ENCODE data around the gene SCUBE1. TPM values are rescaled to one million over a fixed set of nuclear protein-coding genes. Genes with fewer than 3 reads are reported as not detected.

The SCUBE1 gene
- total and polyA plus RNA-seq, 2 donors (not counting 3 experiments of a cell fraction or from before 2014, with no cell fraction given) = 0.07 TPM; not detected in 1

DNA sequence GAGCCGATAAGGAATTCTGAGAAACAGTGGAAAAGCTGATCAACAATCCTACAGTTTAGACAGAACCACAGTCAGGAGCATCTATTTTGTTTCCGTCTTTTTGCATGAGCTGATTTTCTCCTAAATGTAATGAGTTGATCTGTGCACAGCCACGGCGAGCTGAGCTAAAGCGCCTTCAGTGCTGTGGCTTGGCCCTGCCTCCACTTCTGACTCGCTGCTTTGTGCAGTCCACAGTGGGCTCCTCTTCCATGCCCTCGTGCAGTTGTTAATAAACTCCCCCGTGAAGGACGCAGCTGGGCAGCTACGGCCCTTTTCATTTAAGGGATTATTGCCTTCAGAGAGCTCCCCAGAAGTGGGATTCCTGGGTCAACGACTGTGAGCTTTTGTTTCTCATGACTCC, 39.4 kb downstream of the SCUBE1 start:
- Histone ChIP-seq H3K79me2 (ENCODE audit: control insufficient read depth, insufficient read depth, low read length) (no peaks in the 10 kb centered on the region), H3K4me2 (ENCODE audit: insufficient read depth, low read length) (no peak overlapping the region), H3K4me3 (replicated peaks in 1 of 3; ENCODE audit: insufficient read depth in 1 of 3, low read depth in 1 of 3, low read length in 3 of 3) (no peak overlapping the region), H4K20me1 (replicated peaks; ENCODE audit: control insufficient read depth, extremely low read depth, insufficient read depth, low read length) (no peaks in the 10 kb centered on the region), H3K27ac (ENCODE audit: insufficient read depth, low read depth, low read length) (no peak overlapping the region), H3K27me3 (ENCODE audit: control insufficient read depth in 2 of 2, insufficient read depth in 2 of 2, low read length in 2 of 2) (no peaks in the 10 kb centered on the region), H3K9ac (replicated peaks; ENCODE audit: extremely low read depth, insufficient read depth, low read length) (no peak overlapping the region), H2AFZ (ENCODE audit: low read depth, low read length) (no peak overlapping the region), H3K4me1 (ENCODE audit: control insufficient read depth, extremely low read depth, insufficient read depth, low read length) (no peaks in the 10 kb centered on the region), H3K9me3 (replicated peaks; ENCODE audit: control insufficient read depth, insufficient read depth, low read length) (no peaks in the 10 kb centered on the region), H3K36me3 (ENCODE audit: control insufficient read depth in 2 of 2, extremely low read depth in 1 of 2, insufficient read depth in 2 of 2, low read length in 2 of 2) (no peaks in the 10 kb centered on the region), H3K9me1 (replicated peaks; ENCODE audit: control insufficient read depth, extremely low read depth, insufficient read depth, low read length) (no peaks in the 10 kb centered on the region)
- DNase-seq (ENCODE audit: low read depth, low spot score) (no peak), FAIRE-seq (no peak)
- no TSS peak for BruUV-seq (replicated peaks)
- intact Hi-C loops (cut with micrococcal nuclease) = no loop called here
- CTCF ChIA-PET = interaction anchor here (0.6 kb wide), 1 partner anchor 11 kb away, joined by 3 read pairs; no protein-coding TSS in a partner anchor
- TF ChIP-seq EZH2 (IDR thresholded peaks at IDR 0.05; ENCODE audit: borderline replicate concordance, low read depth, low read length, severe bottlenecking) (no peak), FOS (IDR thresholded peaks at IDR 0.05; ENCODE audit: borderline replicate concordance, insufficient read depth, low read length) (no peak), POLR2AphosphoS5 (IDR thresholded peaks at IDR 0.05; ENCODE audit: insufficient read depth, low read depth, low read length) (no peak), GATA2 (IDR thresholded peaks at IDR 0.05; ENCODE audit: insufficient read depth, insufficient read length, low read depth, low read length) (no peak)
- TF ChIP-seq, protein P1, sequence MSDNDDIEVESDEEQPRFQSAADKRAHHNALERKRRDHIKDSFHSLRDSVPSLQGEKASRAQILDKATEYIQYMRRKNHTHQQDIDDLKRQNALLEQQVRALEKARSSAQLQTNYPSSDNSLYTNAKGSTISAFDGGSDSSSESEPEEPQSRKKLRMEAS (IDR thresholded peaks at IDR 0.05; ENCODE audit: insufficient read depth, insufficient read length) = no peak
- POLR2A ChIA-PET = no interaction called here
- dilution Hi-C loops (cut with MboI; ENCODE audit: extremely low pct_ligation_motif_present, low sequenced_read_pairs) = no loop called here

DNA sequence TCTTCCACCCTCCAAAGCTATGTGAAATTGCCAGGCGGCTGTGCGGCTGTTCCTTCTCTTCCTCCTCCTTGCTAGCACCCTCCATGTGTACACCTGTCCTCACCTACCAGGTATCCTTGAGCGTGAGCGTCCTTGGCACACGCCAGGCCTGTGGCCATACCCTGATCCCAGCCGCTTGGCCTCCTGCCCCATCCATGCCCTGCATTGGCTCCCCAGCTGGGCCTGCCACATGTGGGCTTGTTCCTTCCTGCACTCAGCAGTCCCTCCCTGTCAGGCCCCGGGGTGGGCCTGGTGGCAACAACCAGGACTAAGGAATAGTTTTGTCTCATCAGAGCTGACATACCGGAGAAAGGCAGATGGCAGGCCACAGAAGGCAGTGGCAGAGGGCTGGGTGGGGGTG, 40.0 kb downstream of the SCUBE1 start:
- dilution Hi-C loops (cut with MboI; ENCODE audit: extremely low pct_ligation_motif_present, low sequenced_read_pairs) = no loop called here
- ChIA-PET CTCF (interaction anchor here (0.6 to 1.3 kb wide), 3 partner anchors 12 to 41 kb away, joined by 3 read pairs; no protein-coding TSS in a partner anchor), POLR2A (no interaction called here)
- FAIRE-seq (no peak), DNase-seq (ENCODE audit: low read depth, low spot score) (no peak)
- H3K9me1 ChIP-seq (replicated peaks; ENCODE audit: control insufficient read depth, extremely low read depth, insufficient read depth, low read length) = no peaks in the 10 kb centered on the region
- TF ChIP-seq FOS (IDR thresholded peaks at IDR 0.05; ENCODE audit: borderline replicate concordance, insufficient read depth, low read length) (no peak), EZH2 (IDR thresholded peaks at IDR 0.05; ENCODE audit: borderline replicate concordance, low read depth, low read length, severe bottlenecking) (no peak), GATA2 (IDR thresholded peaks at IDR 0.05; ENCODE audit: insufficient read depth, insufficient read length, low read depth, low read length) (no peak), MYC (IDR thresholded peaks at IDR 0.05; ENCODE audit: low read depth, low read length) (no peak), JUN (IDR thresholded peaks at IDR 0.05; ENCODE audit: borderline replicate concordance, insufficient read depth, insufficient read length, low read depth) (no peak), POLR2AphosphoS5 (IDR thresholded peaks at IDR 0.05; ENCODE audit: insufficient read depth, low read depth, low read length) (no peak), POLR2A (IDR thresholded peaks at IDR 0.05; ENCODE audit: low read depth, low read length) (no peak)
- TF ChIP-seq, protein P1 (IDR thresholded peaks at IDR 0.05; ENCODE audit: insufficient read depth, insufficient read length) = no peak
- TF ChIP-seq, protein P2, sequence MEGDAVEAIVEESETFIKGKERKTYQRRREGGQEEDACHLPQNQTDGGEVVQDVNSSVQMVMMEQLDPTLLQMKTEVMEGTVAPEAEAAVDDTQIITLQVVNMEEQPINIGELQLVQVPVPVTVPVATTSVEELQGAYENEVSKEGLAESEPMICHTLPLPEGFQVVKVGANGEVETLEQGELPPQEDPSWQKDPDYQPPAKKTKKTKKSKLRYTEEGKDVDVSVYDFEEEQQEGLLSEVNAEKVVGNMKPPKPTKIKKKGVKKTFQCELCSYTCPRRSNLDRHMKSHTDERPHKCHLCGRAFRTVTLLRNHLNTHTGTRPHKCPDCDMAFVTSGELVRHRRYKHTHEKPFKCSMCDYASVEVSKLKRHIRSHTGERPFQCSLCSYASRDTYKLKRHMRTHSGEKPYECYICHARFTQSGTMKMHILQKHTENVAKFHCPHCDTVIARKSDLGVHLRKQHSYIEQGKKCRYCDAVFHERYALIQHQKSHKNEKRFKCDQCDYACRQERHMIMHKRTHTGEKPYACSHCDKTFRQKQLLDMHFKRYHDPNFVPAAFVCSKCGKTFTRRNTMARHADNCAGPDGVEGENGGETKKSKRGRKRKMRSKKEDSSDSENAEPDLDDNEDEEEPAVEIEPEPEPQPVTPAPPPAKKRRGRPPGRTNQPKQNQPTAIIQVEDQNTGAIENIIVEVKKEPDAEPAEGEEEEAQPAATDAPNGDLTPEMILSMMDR (IDR thresholded peaks at IDR 0.05; ENCODE audit: extremely low read depth in 1 of 2, insufficient read depth in 1 of 2, low read depth in 1 of 2, low read length in 2 of 2) = no peak
- H3K27ac ChIP-seq (ENCODE audit: insufficient read depth, low read depth, low read length) = no peak overlapping the region
- no peaks in the 10 kb centered on the region for H3K79me2 ChIP-seq (ENCODE audit: control insufficient read depth, insufficient read depth, low read length)
- H3K9ac ChIP-seq (replicated peaks; ENCODE audit: extremely low read depth, insufficient read depth, low read length) = no peak overlapping the region
- H3K4me2 ChIP-seq (ENCODE audit: insufficient read depth, low read length) = no peak overlapping the region
- no peaks in the 10 kb centered on the region for H3K9me3 ChIP-seq (replicated peaks; ENCODE audit: control insufficient read depth, insufficient read depth, low read length)
- no peaks in the 10 kb centered on the region for H3K4me1 ChIP-seq (ENCODE audit: control insufficient read depth, extremely low read depth, insufficient read depth, low read length)
- H3K36me3 ChIP-seq (ENCODE audit: control insufficient read depth in 2 of 2, extremely low read depth in 1 of 2, insufficient read depth in 2 of 2, low read length in 2 of 2) = no peaks in the 10 kb centered on the region
- H3K27me3 ChIP-seq (ENCODE audit: control insufficient read depth in 2 of 2, insufficient read depth in 2 of 2, low read length in 2 of 2) = no peaks in the 10 kb centered on the region
- H3K4me3 ChIP-seq (replicated peaks in 1 of 3; ENCODE audit: insufficient read depth in 1 of 3, low read depth in 1 of 3, low read length in 3 of 3) = no peak overlapping the region
- no peak overlapping the region for H2AFZ ChIP-seq (ENCODE audit: low read depth, low read length)
- intact Hi-C loops (cut with micrococcal nuclease) = no loop called here
- H4K20me1 ChIP-seq (replicated peaks; ENCODE audit: control insufficient read depth, extremely low read depth, insufficient read depth, low read length) = no peaks in the 10 kb centered on the region
- no TSS peak for BruUV-seq (replicated peaks)

Measured in endothelial cell of umbilical vein (primary cell).